Calu3 (cell line): ENCODE data around the gene CSNK1A1L. TPM values are rescaled to one million over a fixed set of nuclear protein-coding genes. Genes with fewer than 3 reads are reported as not detected.

ENCODE experiments used
- BruUV-seq: library from RNA; stranded (reverse); fragments of 400-500 nt; replicated peaks from 2 replicates; lab custom pipeline; 2021; lab: Mats Ljungman, UMichigan
- CTCF ChIA-PET: fragments of 300-600 bp; sonication (Branson Sonifier 250); formaldehyde crosslinking; loops from one replicate; lab custom pipeline; 2022; ENCODE audit warnings: antibody characterized with exemption; lab: Charles Lee
- DNase-seq: peaks from one replicate; pipeline ENCODE4 v3.0.0; 2022
- H3K27ac Mint-ChIP-seq: one replicate; pipeline ENCODE4 v1.8.0; 2022; ENCODE audit warnings: mixed read lengths; ENCODE audit not compliant: unreplicated experiment
- H3K27me3 Mint-ChIP-seq: one replicate; pipeline ENCODE4 v1.8.0; 2022; ENCODE audit warnings: mixed read lengths; ENCODE audit not compliant: unreplicated experiment
- H3K36me3 Mint-ChIP-seq: one replicate; pipeline ENCODE4 v1.8.0; 2022; ENCODE audit warnings: mild to moderate bottlenecking, moderate library complexity, mixed read lengths; ENCODE audit not compliant: insufficient read depth, unreplicated experiment
- H3K4me1 Mint-ChIP-seq: one replicate; pipeline ENCODE4 v1.8.0; 2022; ENCODE audit warnings: mild to moderate bottlenecking, low read depth, mixed read lengths; ENCODE audit not compliant: unreplicated experiment
- H3K4me3 Mint-ChIP-seq: one replicate; pipeline ENCODE4 v1.8.0; 2022; ENCODE audit warnings: mild to moderate bottlenecking, low read depth, moderate library complexity, mixed read lengths; ENCODE audit not compliant: unreplicated experiment
- H3K9me3 Mint-ChIP-seq: one replicate; pipeline ENCODE4 v1.8.0; 2022; ENCODE audit warnings: low read depth, mixed read lengths; ENCODE audit not compliant: unreplicated experiment
- CTCF ChIP-seq: fragments of 200-600 bp; IDR thresholded peaks from one replicate; pipeline ENCODE4 v1.8.0; 2022; ENCODE audit warnings: antibody characterized with exemption; ENCODE audit not compliant: unreplicated experiment
- intact Hi-C: fragments of 100-400 bp; cut with micrococcal nuclease; formaldehyde crosslinking; loops from one replicate; pipeline ENCODE4 v1.10.0; 2022; ENCODE audit not compliant: unreplicated experiment
- total RNA-seq: library from RNA; stranded (reverse); gene quantifications from 2 replicates; pipeline ENCODE4 v1.2.3, GENCODE V29; 2022

The CSNK1A1L gene
- total RNA-seq, 1 experiment from 2014 or later, result not detected

GRCh38 chr13:37132211-37132610 lies 26.7 kb upstream of the CSNK1A1L start:
- Mint-ChIP-seq H3K4me3 (no peak overlapping the region), H3K27ac (no peak overlapping the region), H3K9me3 (peaks cover 3% of the 10 kb centered on the region), H3K36me3 (no peaks in the 10 kb centered on the region), H3K4me1 (peaks cover 11% of the 10 kb centered on the region), H3K27me3 (no peaks in the 10 kb centered on the region)
- intact Hi-C loops, result no loop called here
- DNase-seq, result no peak
- BruUV-seq, result no TSS peak
- TF ChIP-seq CTCF, result no peak
- CTCF ChIA-PET, result interaction anchor here (0.8 kb wide), 1 partner anchor 71 kb away, joined by 8 read pairs; no protein-coding TSS in a partner anchor

- BruUV-seq, result no TSS peak
- CTCF ChIA-PET, result no interaction called here
- no peak overlapping the region for H3K4me3 Mint-ChIP-seq
- H3K27me3 Mint-ChIP-seq, result no peaks in the 10 kb centered on the region
- H3K27ac Mint-ChIP-seq, result no peak overlapping the region
- DNase-seq, result no peak
- intact Hi-C loops, result no loop called here
- no peak for TF ChIP-seq CTCF
- H3K36me3 Mint-ChIP-seq, result no peaks in the 10 kb centered on the region
- peaks cover 3% of the 10 kb centered on the region for H3K9me3 Mint-ChIP-seq
- peaks cover 22% of the 10 kb centered on the region for H3K4me1 Mint-ChIP-seq
Observed at GRCh38 chr13:37131092-37131491, 25.6 kb upstream of the CSNK1A1L start.

- Mint-ChIP-seq H3K27ac (no peak overlapping the region), H3K36me3 (no peaks in the 10 kb centered on the region), H3K9me3 (peaks cover 3% of the 10 kb centered on the region), H3K4me3 (no peak overlapping the region), H3K27me3 (no peaks in the 10 kb centered on the region), H3K4me1 (peaks cover 22% of the 10 kb centered on the region)
- BruUV-seq, result no TSS peak
- intact Hi-C loops, result no loop called here
- DNase-seq, result no peak
- no peak for TF ChIP-seq CTCF
- CTCF ChIA-PET, result no interaction called here
Observed at GRCh38 chr13:37129866-37130265, 24.4 kb upstream of the CSNK1A1L start.

DNA sequence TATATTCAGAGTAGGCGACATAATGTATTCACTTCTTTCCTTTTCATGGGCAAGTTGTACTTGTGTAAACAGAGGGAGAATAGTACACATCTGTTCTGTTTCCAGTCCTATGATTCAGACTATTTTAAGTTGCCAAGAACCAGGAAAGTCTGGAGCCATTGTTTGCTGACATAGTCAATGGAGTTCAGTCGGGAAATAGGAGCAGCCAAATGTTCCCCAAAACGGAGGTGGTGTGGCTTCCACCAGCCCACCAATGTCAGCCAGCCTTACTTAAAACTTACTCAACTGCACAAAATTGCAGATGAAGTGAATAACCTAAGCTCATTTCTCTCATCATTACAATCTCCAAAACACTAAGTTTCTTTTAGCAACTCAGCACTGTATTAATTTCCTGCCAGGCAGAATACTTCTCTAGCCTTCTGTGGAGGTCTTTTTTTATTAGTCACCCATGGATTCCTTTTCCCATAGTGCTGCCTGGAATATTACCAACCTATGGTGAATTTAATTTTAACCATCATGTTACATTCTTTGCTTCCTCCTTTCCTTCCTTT lies 22.3 kb upstream of the CSNK1A1L start:
- peaks cover 22% of the 10 kb centered on the region for H3K4me1 Mint-ChIP-seq
- no peaks in the 10 kb centered on the region for H3K9me3 Mint-ChIP-seq
- no peaks in the 10 kb centered on the region for H3K36me3 Mint-ChIP-seq
- H3K27me3 Mint-ChIP-seq, result no peaks in the 10 kb centered on the region
- intact Hi-C loops, result no loop called here
- DNase-seq, result no peak
- H3K27ac Mint-ChIP-seq, result no peak overlapping the region
- no TSS peak for BruUV-seq
- no peak overlapping the region for H3K4me3 Mint-ChIP-seq
- no peak for TF ChIP-seq CTCF
- CTCF ChIA-PET, result no interaction called here
